HCT116 (cell line): ENCODE data around the gene KCNIP3.

Source experiments
- CEBPB ChIP-seq: IDR thresholded peaks from 2 replicates; pipeline ENCODE4 v1.6.1; 2012; ENCODE audit warnings: low read depth
- POLR2A ChIP-seq: IDR thresholded peaks from 2 replicates; pipeline ENCODE4 v1.7.0; 2011; ENCODE audit warnings: borderline replicate concordance; ENCODE audit not compliant: insufficient read depth, insufficient read length; ENCODE audit errors: extremely low read depth
- ZFX ChIP-seq: fragments of 450-650 bp; IDR thresholded peaks from 2 replicates; pipeline ENCODE4 v1.6.1; 2017

DNA sequence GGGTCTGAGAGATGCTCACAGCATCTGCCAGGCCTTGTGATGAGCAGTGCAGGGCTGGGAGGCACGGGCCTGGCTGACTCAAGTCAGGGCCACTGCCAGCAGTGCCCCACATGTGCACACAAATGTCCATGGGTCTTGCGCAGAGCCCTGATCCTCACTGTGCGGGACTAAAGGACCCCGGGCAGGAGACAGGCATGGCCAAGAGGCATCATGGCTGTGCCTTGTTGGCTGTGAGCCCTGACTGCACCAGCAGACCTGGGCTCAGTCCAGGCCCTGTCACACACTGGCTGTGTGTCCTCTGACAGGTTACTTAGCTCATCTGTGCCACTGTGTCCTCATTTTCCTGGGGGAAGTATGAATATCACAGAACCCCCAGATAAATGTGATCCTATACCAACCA, 4.0 kb downstream of the KCNIP3 start:
- TF ChIP-seq ZFX (no peak), POLR2A (no peak), CEBPB (no peak)
